Measurements from ENCODE around the gene AP1AR.
"Not testable (repeated sequence)": the region's sequence is repeated elsewhere in the genome, so short reads cannot be mapped to it uniquely, and the experiment has no call there.

Gene AP1AR

GRCh38 chr4:112279025-112279881, 47.7 kb downstream of the AP1AR start:
- no peak for DNase-seq

GRCh38 chr4:112279882-112280315, 48.3 kb downstream of the AP1AR start:
- no peak for DNase-seq

- no peak for DNase-seq
These were observed 48.9 kb downstream of the AP1AR start for GRCh38 chr4:112280386-112281056.

- DNase-seq = not testable (repeated sequence)
These were observed 50.4 kb downstream of the AP1AR start for GRCh38 chr4:112281895-112282398.

- DNase-seq = no peak
These were observed 51.5 kb downstream of the AP1AR start for GRCh38 chr4:112282860-112283667.

- no peak for DNase-seq
These were observed 52.6 kb downstream of the AP1AR start for GRCh38 chr4:112284166-112284565.

GRCh38 chr4:112284662-112285411, 53.2 kb downstream of the AP1AR start:
- no peak for DNase-seq

GRCh38 chr4:112287258-112287989, 55.8 kb downstream of the AP1AR start:
- DNase-seq = no peak

GRCh38 chr4:112288455-112288854, 56.9 kb downstream of the AP1AR start:
- DNase-seq = no peak

- DNase-seq = no peak
These were observed 58.0 kb downstream of the AP1AR start for GRCh38 chr4:112289407-112290253.

- DNase-seq = no peak
These were observed 58.8 kb downstream of the AP1AR start for GRCh38 chr4:112290341-112290740.

- no peak for DNase-seq
These were observed 65.6 kb downstream of the AP1AR start, which contains the start of gene ALPK1 for GRCh38 chr4:112296949-112297880. ALPK1 (plus strand) TSS chr4:112297369.

GRCh38 chr4:112299721-112300120, 68.1 kb downstream of the AP1AR start:
- no peak for DNase-seq

GRCh38 chr4:112302320-112303274, 71.0 kb downstream of the AP1AR start:
- DNase-seq = no peak

- DNase-seq = not testable (repeated sequence)
These were observed 73.9 kb downstream of the AP1AR start for GRCh38 chr4:112305477-112305876.

- DNase-seq = not testable (repeated sequence)
These were observed 77.7 kb downstream of the AP1AR start for GRCh38 chr4:112309263-112309791.

GRCh38 chr4:112311516-112311915, 79.9 kb downstream of the AP1AR start:
- DNase-seq = no peak
